Measurements from ENCODE around the gene KCNJ15.

Gene KCNJ15

GRCh38 chr21:38268864-38269575 is 12.2 kb downstream of the KCNJ15 start:
- DNase-seq (ENCODE audit: low spot score), result no peak

- no peak for DNase-seq (ENCODE audit: low spot score)
Observed at GRCh38 chr21:38269576-38269936, 12.8 kb downstream of the KCNJ15 start.

- no peak for DNase-seq (ENCODE audit: low spot score)
Observed at GRCh38 chr21:38272215-38272614, 15.4 kb downstream of the KCNJ15 start.

DNA sequence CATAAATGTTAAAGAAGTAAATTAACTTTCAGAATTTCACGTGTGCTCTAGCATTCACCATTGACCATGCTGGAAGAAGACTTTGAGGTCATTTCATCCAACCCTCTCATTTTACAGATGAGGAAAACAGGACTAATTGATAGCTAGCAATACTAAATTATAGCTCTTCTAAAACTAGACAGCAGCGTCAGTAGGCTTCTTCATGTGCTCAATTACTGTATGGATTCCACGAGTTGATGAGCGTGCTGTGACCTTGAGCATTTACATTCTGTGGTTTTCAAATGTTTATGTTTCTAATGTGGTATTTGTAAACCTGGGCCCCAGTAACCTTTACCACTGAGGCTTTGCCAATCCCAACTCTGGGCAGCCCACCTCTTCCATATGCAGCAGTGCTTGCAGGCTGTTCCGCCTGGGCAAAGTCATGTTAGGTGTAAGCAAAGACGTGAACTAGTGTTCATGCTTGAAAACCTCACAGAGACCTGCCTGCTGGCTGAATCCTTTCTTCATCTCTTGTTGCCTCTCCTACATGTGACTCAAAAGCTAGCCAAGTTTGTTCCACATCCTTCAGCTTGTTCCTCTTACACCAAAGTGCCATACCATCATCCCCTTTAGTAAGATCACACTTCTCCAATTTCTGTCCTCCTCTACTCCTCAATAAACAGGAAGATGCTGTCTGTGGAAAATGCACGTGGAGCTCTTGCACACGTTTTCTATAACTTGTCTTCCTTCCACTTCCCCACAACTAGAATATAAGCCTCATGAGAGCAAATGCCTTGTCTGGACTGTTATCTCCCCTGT is 17.2 kb downstream of the KCNJ15 start:
- no peak for DNase-seq (ENCODE audit: low spot score)

DNA sequence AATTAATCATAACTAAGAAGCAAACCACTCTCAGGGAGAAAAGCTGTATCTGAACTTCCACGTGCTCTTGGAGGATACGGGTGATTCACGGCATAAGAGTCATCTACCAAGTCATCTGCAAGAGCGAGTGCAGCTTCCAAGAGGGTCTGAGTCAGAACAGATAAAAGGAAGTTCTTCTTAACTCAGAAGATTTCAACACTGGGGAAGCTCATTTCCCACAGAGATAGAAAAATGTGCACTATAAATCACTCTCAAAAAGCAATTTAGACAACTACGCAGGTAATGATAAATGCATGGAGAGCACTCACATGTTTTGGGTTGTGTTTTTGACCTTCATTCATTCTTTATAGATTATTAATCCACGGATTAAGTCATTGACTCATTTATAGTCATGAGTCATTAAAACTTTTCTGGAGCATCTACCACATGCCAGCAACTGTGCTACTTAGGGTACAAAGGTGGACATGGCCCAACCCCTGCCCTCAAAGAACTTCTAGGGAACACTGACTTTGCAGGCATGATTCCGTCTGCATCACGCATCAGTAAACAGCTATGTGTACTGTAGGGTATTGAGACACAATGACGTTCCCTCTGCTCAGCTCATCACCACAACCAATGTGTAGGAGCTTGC is 20.8 kb downstream of the KCNJ15 start:
- peak; percentile 36 for DNase-seq (ENCODE audit: low spot score)

DNA sequence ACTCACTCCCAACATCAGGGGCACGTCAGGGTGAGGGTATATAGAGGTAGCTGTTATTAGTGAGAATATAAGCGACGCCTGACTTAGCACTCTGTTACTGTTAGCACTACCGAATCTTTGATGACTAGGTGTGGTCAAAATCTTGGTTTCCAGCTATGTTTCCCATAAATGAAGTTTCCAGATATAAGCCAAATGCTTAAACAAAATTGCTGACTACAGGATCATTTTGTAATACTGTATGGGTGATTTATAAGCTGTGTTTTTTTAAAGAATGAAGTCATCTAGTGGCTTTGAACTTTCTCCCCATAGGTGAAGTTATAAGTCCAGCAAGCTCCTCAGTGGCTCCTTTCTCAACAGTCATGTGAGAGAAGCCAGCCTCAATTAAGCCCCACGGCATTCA is 23.7 kb downstream of the KCNJ15 start:
- DNase-seq (ENCODE audit: low spot score), result no peak

DNA sequence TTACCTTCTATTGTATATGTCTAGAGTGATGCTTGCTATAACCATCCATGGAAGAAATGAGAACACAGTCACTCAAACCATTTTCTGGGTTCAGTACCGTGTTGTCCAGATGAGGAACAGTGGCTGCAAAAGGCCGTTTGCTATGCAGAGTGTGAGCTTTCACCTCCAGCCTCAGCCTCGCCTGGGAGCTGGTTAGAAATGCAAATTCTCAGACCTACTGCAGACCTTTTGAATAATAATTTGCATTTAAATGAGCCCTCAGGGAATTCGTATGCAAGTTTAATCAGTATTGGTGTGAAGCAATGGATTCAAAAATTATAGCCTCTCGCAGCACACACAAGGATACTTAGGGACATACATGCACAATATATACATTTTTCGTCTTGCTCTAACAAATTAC is 24.1 kb downstream of the KCNJ15 start:
- no peak for DNase-seq (ENCODE audit: low spot score)

- no peak for DNase-seq (ENCODE audit: low spot score)
Observed at GRCh38 chr21:38282921-38283320, 26.1 kb downstream of the KCNJ15 start.

DNA sequence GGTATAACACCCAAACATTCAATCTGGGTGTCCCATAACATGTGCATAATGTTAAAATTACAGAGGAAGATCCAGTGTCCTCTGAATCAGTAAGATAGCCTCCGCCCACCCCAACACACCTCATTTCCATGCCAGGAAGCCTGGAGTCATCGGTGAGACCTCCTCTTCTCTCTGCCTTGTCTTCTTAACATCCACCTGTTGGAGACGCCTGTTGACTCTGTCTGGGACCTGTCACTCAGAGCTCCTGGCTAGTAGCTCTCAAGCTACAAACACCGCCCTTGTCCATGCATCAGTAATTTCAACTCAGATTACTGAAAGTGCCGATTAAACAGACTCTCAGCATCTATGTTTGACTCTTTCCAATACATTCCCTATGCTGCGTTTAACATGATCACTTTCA is 27.4 kb downstream of the KCNJ15 start:
- no peak for DNase-seq (ENCODE audit: low spot score)

GRCh38 chr21:38286739-38287471 is 30.1 kb downstream of the KCNJ15 start:
- DNase-seq (ENCODE audit: low spot score), result no peak

GRCh38 chr21:38287476-38287875 is 30.7 kb downstream of the KCNJ15 start:
- DNase-seq (ENCODE audit: low spot score), result no peak

- DNase-seq (ENCODE audit: low spot score), result no peak
Observed at GRCh38 chr21:38289705-38290485, 33.1 kb downstream of the KCNJ15 start.

DNA sequence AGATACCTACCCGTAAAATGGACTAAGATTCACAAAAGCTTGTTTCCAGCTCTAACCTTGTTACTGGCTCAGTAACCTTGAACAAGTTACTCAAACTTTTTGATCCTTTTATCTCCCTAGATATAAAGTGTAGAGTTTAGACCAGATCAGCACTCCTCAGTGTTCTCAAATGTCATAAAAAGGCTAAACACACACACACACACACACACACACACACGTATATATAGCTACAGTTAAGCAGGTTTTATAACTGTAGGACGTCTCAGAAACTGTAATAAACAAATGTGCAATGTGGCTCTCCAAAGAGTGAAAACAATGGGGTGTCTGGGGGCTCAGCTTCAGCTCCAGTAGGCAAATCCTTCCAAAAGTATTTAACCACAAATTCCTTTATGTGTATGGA is 34.0 kb downstream of the KCNJ15 start:
- DNase-seq (ENCODE audit: low spot score), result no peak

- DNase-seq (ENCODE audit: low spot score), result no peak
Observed at GRCh38 chr21:38291874-38292273, 35.1 kb downstream of the KCNJ15 start.

GRCh38 chr21:38293113-38293512 is 36.3 kb downstream of the KCNJ15 start:
- no peak for DNase-seq (ENCODE audit: low spot score)

GRCh38 chr21:38293765-38294164 is 37.0 kb downstream of the KCNJ15 start:
- DNase-seq (ENCODE audit: low spot score), result no peak

- DNase-seq (ENCODE audit: low spot score), result no peak
Observed at GRCh38 chr21:38294609-38295008, 37.8 kb downstream of the KCNJ15 start.

GRCh38 chr21:38295997-38296764 is 39.4 kb downstream of the KCNJ15 start:
- DNase-seq (ENCODE audit: low spot score), result no peak

- no peak for DNase-seq (ENCODE audit: low spot score)
Observed at GRCh38 chr21:38297194-38297631, 40.4 kb downstream of the KCNJ15 start.

GRCh38 chr21:38297871-38298270 is 41.1 kb downstream of the KCNJ15 start:
- DNase-seq (ENCODE audit: low spot score), result no peak

- DNase-seq (ENCODE audit: low spot score), result no peak
Observed at GRCh38 chr21:38298832-38299231, 42.0 kb downstream of the KCNJ15 start.

Data from activated CD4-positive, alpha-beta T cell treated with anti-CD3 and anti-CD28 coated beads, Interleukin-2, Interleukin-4, amounts not matched to agents 100 ng/mL and 50 ng/mL, durations not matched to agents 16 hours and 8 hours (primary cell).